HL-60 (cell line): ENCODE data around the gene KNL1.

Source experiments
- DNase-seq, 2 experiments: peaks; one replicate each; pipeline ENCODE4 v3.0.0-alpha.2; 2010 to 2020; ENCODE audit warnings: low read depth in 1 of 2, low spot score in 1 of 2
- H3K27ac ChIP-seq: fragments of 250-450 bp; sonication (Bioruptor Pico); replicated peaks from 2 replicates; pipeline ENCODE4 v1.5.1; 2020; ENCODE audit warnings: mild to moderate bottlenecking, moderate library complexity
- H3K27me3 ChIP-seq: fragments of 250-450 bp; sonication (Bioruptor Pico); 2 replicates; pipeline ENCODE4 v1.5.1; 2021; ENCODE audit warnings: mild to moderate bottlenecking, moderate library complexity; ENCODE audit not compliant: insufficient read depth, poor library complexity, severe bottlenecking
- H3K4me3 ChIP-seq: replicated peaks from 2 replicates; pipeline ENCODE4 v1.5.1; 2011; ENCODE audit warnings: mild to moderate bottlenecking, control low read depth, low read length; ENCODE audit not compliant: insufficient read depth
- GABPA ChIP-seq: IDR thresholded peaks from 2 replicates; pipeline ENCODE4 v1.6.1; 2012; ENCODE audit warnings: low read depth
- POLR2AphosphoS5 ChIP-seq: IDR thresholded peaks from 2 replicates; pipeline ENCODE4 v1.6.1; 2012; ENCODE audit warnings: low read depth
- SPI1 ChIP-seq: IDR thresholded peaks from 2 replicates; pipeline ENCODE4 v1.6.1; 2012; ENCODE audit warnings: low read depth, mild to moderate bottlenecking, borderline replicate concordance
- TF ChIP-seq, protein P1 (sequence below): IDR thresholded peaks from one replicate; pipeline ENCODE4 v1.5.1; 2011; ENCODE audit warnings: low read length, control low read depth, inconsistent platforms; ENCODE audit not compliant: insufficient read depth
- TF ChIP-seq, protein P2 (sequence below): IDR thresholded peaks from 2 replicates; pipeline ENCODE4 v1.6.1; 2012; ENCODE audit warnings: low read depth; ENCODE audit not compliant: insufficient replicate concordance

KNL1 gene

DNA sequence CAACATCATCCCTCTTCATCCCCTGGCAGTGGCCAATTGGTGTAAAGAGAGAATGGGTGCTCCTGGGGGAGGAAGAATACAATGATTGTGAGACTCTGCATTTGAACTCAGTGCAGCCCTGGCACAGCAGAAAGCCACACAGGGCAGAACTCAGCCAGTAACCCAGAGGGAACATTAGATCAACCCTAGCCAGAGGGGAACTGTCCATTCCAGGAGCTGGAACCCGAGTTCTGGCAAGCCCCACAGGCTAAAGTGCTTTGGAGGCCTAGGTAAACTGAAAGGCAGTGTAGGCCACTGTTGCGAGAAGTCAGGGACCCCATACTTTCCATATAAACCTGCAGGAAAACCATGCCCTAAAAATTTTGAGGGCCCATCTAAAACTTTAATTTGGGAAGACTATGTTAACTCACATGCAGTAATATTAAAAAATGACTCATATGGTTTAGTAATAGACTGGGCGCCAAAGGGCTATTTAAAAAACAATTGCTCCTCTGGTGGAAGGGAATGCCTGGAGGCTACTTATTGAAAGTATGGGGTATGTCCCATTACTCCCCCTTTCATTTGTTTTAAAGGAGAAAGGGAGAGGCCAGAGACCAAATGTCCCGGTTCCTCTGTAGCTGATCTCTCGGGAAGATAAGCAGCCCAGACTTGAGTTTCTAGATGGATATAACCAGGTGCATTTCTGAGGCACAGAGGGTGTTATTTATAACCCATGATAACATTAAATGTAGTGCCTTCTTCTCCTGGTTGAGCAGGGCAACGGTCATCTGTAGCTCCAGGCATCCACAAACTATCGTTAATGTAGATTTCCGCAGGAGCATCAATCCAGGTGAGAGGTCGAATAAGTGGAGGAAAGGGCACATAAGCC, 95.1 kb downstream of the KNL1 start:
- Histone ChIP-seq H3K27ac (no peak overlapping the region), H3K27me3 (no peaks in the 10 kb centered on the region), H3K4me3 (no peak overlapping the region)
- DNase-seq: no peak
- TF ChIP-seq SPI1: no peak
- TF ChIP-seq, protein P1, sequence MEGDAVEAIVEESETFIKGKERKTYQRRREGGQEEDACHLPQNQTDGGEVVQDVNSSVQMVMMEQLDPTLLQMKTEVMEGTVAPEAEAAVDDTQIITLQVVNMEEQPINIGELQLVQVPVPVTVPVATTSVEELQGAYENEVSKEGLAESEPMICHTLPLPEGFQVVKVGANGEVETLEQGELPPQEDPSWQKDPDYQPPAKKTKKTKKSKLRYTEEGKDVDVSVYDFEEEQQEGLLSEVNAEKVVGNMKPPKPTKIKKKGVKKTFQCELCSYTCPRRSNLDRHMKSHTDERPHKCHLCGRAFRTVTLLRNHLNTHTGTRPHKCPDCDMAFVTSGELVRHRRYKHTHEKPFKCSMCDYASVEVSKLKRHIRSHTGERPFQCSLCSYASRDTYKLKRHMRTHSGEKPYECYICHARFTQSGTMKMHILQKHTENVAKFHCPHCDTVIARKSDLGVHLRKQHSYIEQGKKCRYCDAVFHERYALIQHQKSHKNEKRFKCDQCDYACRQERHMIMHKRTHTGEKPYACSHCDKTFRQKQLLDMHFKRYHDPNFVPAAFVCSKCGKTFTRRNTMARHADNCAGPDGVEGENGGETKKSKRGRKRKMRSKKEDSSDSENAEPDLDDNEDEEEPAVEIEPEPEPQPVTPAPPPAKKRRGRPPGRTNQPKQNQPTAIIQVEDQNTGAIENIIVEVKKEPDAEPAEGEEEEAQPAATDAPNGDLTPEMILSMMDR: no peak
- no peak for TF ChIP-seq GABPA
- TF ChIP-seq POLR2AphosphoS5: no peak
- TF ChIP-seq, protein P2, sequence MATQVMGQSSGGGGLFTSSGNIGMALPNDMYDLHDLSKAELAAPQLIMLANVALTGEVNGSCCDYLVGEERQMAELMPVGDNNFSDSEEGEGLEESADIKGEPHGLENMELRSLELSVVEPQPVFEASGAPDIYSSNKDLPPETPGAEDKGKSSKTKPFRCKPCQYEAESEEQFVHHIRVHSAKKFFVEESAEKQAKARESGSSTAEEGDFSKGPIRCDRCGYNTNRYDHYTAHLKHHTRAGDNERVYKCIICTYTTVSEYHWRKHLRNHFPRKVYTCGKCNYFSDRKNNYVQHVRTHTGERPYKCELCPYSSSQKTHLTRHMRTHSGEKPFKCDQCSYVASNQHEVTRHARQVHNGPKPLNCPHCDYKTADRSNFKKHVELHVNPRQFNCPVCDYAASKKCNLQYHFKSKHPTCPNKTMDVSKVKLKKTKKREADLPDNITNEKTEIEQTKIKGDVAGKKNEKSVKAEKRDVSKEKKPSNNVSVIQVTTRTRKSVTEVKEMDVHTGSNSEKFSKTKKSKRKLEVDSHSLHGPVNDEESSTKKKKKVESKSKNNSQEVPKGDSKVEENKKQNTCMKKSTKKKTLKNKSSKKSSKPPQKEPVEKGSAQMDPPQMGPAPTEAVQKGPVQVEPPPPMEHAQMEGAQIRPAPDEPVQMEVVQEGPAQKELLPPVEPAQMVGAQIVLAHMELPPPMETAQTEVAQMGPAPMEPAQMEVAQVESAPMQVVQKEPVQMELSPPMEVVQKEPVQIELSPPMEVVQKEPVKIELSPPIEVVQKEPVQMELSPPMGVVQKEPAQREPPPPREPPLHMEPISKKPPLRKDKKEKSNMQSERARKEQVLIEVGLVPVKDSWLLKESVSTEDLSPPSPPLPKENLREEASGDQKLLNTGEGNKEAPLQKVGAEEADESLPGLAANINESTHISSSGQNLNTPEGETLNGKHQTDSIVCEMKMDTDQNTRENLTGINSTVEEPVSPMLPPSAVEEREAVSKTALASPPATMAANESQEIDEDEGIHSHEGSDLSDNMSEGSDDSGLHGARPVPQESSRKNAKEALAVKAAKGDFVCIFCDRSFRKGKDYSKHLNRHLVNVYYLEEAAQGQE: no peak

- TF ChIP-seq, protein P2: no peak
- TF ChIP-seq, protein P1: no peak
- no peak for TF ChIP-seq SPI1
- no peak for TF ChIP-seq GABPA
- TF ChIP-seq POLR2AphosphoS5: no peak
- H3K27ac ChIP-seq: no peak overlapping the region
- no peak for DNase-seq
These were observed 97.7 kb downstream of the KNL1 start for GRCh38 chr15:40691737-40692136.

DNA sequence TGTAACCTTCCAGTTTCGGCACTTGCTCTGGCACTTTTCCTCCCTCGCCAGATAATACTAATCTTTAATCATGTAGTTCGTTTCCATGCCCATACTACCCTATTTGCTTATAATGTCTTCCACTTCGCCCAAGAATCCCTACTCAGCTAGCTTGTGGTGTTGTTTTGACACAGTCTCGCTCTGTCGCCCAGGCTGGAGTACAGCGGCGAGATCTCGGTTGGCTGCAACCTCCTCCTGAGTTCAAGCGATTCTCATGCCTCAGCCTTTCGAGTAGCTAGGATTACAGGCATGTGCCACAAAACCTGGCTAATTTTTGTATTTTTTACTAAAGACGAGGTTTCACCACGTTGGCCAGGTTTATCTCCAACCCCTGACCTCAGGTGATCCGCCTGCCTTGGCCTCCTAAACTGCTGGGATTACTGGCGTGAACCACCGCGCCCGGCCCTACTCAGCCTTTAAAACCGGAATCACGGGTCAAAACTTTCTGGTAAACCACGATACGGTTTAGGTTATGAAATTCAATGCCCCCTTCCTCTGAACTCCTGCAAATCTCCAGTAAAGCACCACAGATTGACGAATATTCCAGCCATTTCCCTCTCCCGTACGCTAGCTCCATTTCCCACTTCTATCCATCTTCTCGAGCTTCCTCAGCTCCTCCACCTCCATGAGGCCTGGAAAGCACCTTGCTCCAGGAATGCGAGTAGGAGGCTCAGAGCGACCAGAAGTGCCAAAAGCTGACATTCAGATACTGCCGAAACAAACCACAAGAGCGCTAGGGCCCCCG, 100.0 kb downstream of the KNL1 start:
- Histone ChIP-seq H3K27ac (peak overlapping the region; percentile 93), H3K27me3 (no peaks in the 10 kb centered on the region)
- no peak for TF ChIP-seq SPI1

More at GRCh38 chr15:40691737-40692136, 97.7 kb downstream of the KNL1 start:
- no peak overlapping the region for H3K4me3 ChIP-seq
- H3K27me3 ChIP-seq: no peaks in the 10 kb centered on the region

More for the DNA sequence above, 100.0 kb downstream of the KNL1 start:
- peak overlapping the region; percentile 96 for H3K4me3 ChIP-seq
- DNase-seq: peak in 1 of 2 experiments; percentile 54
